B cell (primary cell): Measurements from ENCODE around the gene PYDC2. TPM values are rescaled to one million over a fixed set of nuclear protein-coding genes. Genes with fewer than 3 reads are reported as not detected.

ENCODE experiments used
- ATAC-seq: fragments of 200-7000 bp; cut with Tn5 transposase; one replicate; pipeline ENCODE4 v1.10.0; 2021; ENCODE audit warnings: low read depth, mild to moderate bottlenecking, moderate number of reproducible peaks, moderate library complexity
- CTCF ChIA-PET: fragments of 350-600 bp; sonication (Branson Sonifier 250); formaldehyde crosslinking; loops from one replicate; lab custom pipeline; 2021; ENCODE audit warnings: antibody characterized with exemption, inconsistent platforms; lab: Charles Lee
- POLR2A ChIA-PET: fragments of 350-600 bp; sonication (Branson Sonifier 250); formaldehyde crosslinking; loops from one replicate; lab custom pipeline; 2021; ENCODE audit warnings: antibody characterized with exemption; lab: Charles Lee
- DNase-seq: peaks from one replicate; pipeline ENCODE4 v3.0.0; 2013
- H2AFZ ChIP-seq: 2 replicates; pipeline ENCODE4 v1.6.1; 2012; ENCODE audit warnings: mild to moderate bottlenecking, low read depth, low read length; ENCODE audit not compliant: insufficient read depth, poor library complexity, severe bottlenecking
- H3K27ac ChIP-seq, 2 donors: 1 replicate in 1 of 2; 2 replicates in 1 of 2; pipeline ENCODE4 v1.5.1; 2012 to 2013; ENCODE audit warnings: low read length in 2 of 2, mild to moderate bottlenecking in 2 of 2, moderate library complexity in 1 of 2
- H3K27me3 ChIP-seq, 4 experiments: fragments of 200-600 bp in 1 of 4; sonication (generic) in 1 of 4; replicated peaks in 1 of 4; 1 replicate in 2 of 4; 2 replicates in 2 of 4; pipeline versions ENCODE4 v1.6.1 to v1.7.0; 2013 to 2016; ENCODE audit warnings: low read length in 3 of 4, mild to moderate bottlenecking in 2 of 4, mixed read lengths in 1 of 4, moderate library complexity in 1 of 4; ENCODE audit not compliant: insufficient read depth in 4 of 4, control insufficient read depth in 3 of 4; ENCODE audit errors: control extremely low read depth in 1 of 4
- H3K36me3 ChIP-seq, 2 experiments: replicated peaks in 1 of 2; 1 replicate in 1 of 2; 2 replicates in 1 of 2; pipeline versions ENCODE4 v1.6.1 to v1.7.1; 2013; ENCODE audit warnings: low read length in 1 of 2; ENCODE audit not compliant: insufficient read depth in 2 of 2, control insufficient read depth in 1 of 2; ENCODE audit errors: control extremely low read depth in 1 of 2, extremely low read depth in 1 of 2
- H3K4me1 ChIP-seq, 2 donors: fragments of 200-600 bp in 1 of 2; sonication (generic) in 1 of 2; 1 replicate in 1 of 2; 2 replicates in 1 of 2; pipeline versions ENCODE4 v1.5.1 to v1.6.1; 2013 to 2017; ENCODE audit warnings: low read length in 2 of 2; ENCODE audit not compliant: control insufficient read depth in 2 of 2, insufficient read depth in 2 of 2
- H3K4me2 ChIP-seq: replicated peaks from 2 replicates; pipeline ENCODE3; 2012; ENCODE audit warnings: mild to moderate bottlenecking, low read depth, low read length; ENCODE audit not compliant: poor library complexity, severe bottlenecking
- H3K4me3 ChIP-seq, 5 experiments: fragments of 200-600 bp in 1 of 5; sonication (generic) in 1 of 5; 1 replicate in 3 of 5; 2 replicates in 2 of 5; pipeline versions ENCODE4 v1.5.1 to v1.7.0; 2011 to 2016; ENCODE audit warnings: low read length in 4 of 5, mild to moderate bottlenecking in 4 of 5, low read depth in 2 of 5, control low read depth in 1 of 5, moderate library complexity in 1 of 5; ENCODE audit not compliant: insufficient read depth in 1 of 5; ENCODE audit errors: control extremely low read depth in 1 of 5, extremely low read depth in 1 of 5
- H3K79me2 ChIP-seq: fragments of 200-600 bp; sonication (generic); one replicate; pipeline ENCODE4 v1.6.0; 2016; ENCODE audit warnings: low read length; ENCODE audit not compliant: control insufficient read depth, insufficient read depth
- H3K9ac ChIP-seq: fragments of 200-600 bp; sonication (generic); 2 replicates; pipeline ENCODE4 v1.6.1; 2017; ENCODE audit warnings: mild to moderate bottlenecking, low read length, moderate library complexity
- H3K9me3 ChIP-seq, 3 donors: one replicate each; pipeline versions ENCODE4 v1.6.1 to v1.7.1; 2013; ENCODE audit warnings: low read length in 2 of 3; ENCODE audit not compliant: control insufficient read depth in 2 of 3, insufficient read depth in 1 of 3; ENCODE audit errors: control extremely low read depth in 1 of 3
- H4K20me1 ChIP-seq: 2 replicates; pipeline ENCODE4 v1.6.0; 2012; ENCODE audit warnings: mild to moderate bottlenecking, low read length; ENCODE audit not compliant: insufficient read depth, control insufficient read depth, poor library complexity, severe bottlenecking
- H3K27ac Mint-ChIP-seq: one replicate; pipeline ENCODE4 v1.8.0; 2021; ENCODE audit warnings: mixed read lengths
- H3K27me3 Mint-ChIP-seq: one replicate; pipeline ENCODE4 v1.8.0; 2021; ENCODE audit warnings: mixed read lengths
- H3K4me1 Mint-ChIP-seq: one replicate; pipeline ENCODE4 v1.8.0; 2021; ENCODE audit warnings: mixed read lengths
- H3K4me3 Mint-ChIP-seq: one replicate; pipeline ENCODE4 v1.8.0; 2021; ENCODE audit warnings: mixed read lengths
- H3K9me3 Mint-ChIP-seq: one replicate; pipeline ENCODE4 v1.8.0; 2022; ENCODE audit warnings: mixed read lengths; ENCODE audit not compliant: insufficient read depth
- EZH2 ChIP-seq: IDR thresholded peaks from 2 replicates; pipeline ENCODE4 v1.6.1; 2012; ENCODE audit warnings: borderline replicate concordance, low read depth, mild to moderate bottlenecking, moderate library complexity, low read length; ENCODE audit not compliant: insufficient read depth, poor library complexity, severe bottlenecking
- WGBS: methylation state at CpG from one replicate; pipeline ENCODE4 v1.1.5; 2013; ENCODE audit warnings: missing lambda C conversion rate; ENCODE audit not compliant: insufficient coverage; 5-methylcytosine and 5-hydroxymethylcytosine counted together
- intact Hi-C: fragments of 100-400 bp; cut with micrococcal nuclease; formaldehyde crosslinking; loops from one replicate; pipeline ENCODE4 v1.10.0; 2022
- polyA plus RNA-seq: library from polyadenylated mRNA; depleted of rRNA; stranded (reverse); fragments of >200 nt; gene quantifications from 2 replicates; pipeline ENCODE4 v1.2.3, GENCODE V29; 2012
- total RNA-seq, 2 donors: library from RNA; stranded (reverse); fragments of 120-200 nt in 1 of 2; gene quantifications; 1 replicate in 1 of 2; 2 replicates in 1 of 2; pipeline versions ENCODE4 v1.2.3 to v1.2.4, GENCODE V29; 2013 to 2022
- TF ChIP-seq, protein P1 (sequence below): fragments of 200-600 bp; IDR thresholded peaks from one replicate; pipeline ENCODE4 v1.8.0; 2022; ENCODE audit warnings: antibody characterized with exemption, mild to moderate bottlenecking

The PYDC2 gene
- total and polyA plus RNA-seq, 2 donors (not counting 1 experiment from before 2014, with no cell fraction given): not detected

DNA sequence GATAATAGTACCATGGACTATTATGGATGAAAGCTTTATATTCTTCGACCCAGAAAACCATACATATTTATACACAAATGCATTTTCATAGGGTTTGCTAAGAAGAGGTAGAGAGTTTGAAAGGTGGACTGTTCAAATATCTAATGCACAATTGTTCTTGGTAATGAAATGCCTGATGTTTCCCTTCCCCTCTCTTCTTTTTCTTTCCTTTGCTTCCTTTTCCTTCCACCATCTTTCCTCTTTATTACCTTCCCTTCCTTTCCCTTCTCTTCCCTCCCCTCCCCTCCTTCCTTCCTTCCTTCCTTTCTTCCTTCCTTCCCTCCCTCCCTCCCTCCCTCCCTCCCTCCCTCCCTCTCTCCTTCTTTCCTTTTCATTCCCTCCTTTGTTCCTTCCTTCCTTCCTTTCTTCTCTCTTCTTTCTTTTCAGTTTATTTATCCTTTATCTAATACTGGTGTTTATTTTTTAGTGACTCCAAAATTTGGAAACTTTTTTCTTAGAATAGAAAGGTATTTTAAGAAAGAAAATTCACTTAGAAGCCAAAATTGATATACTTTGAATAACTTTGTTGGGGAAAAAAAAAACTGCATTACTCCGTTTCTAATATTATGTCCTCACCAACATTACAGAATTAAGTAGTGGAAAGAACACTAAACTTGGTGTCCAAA lies 22.7 kb upstream of the PYDC2 start:
- Mint-ChIP-seq H3K27ac (no peak overlapping the region), H3K4me3 (no peak overlapping the region), H3K27me3 (peaks cover 23% of the 10 kb centered on the region), H3K9me3 (peaks cover 8% of the 10 kb centered on the region), H3K4me1 (peaks cover 5% of the 10 kb centered on the region)
- no peaks in the 10 kb centered on the region for H3K36me3 ChIP-seq
- no peak overlapping the region for H3K4me3 ChIP-seq
- H3K27ac ChIP-seq: no peak overlapping the region
- no peaks in the 10 kb centered on the region for H3K4me1 ChIP-seq
- CTCF ChIA-PET: no interaction called here
- ATAC-seq (no peak), DNase-seq (no peak)
- H3K79me2 ChIP-seq: no peaks in the 10 kb centered on the region
- no peak overlapping the region for H3K9ac ChIP-seq
- H4K20me1 ChIP-seq: no peaks in the 10 kb centered on the region
- H3K4me2 ChIP-seq: no peak overlapping the region
- POLR2A ChIA-PET: no interaction called here
- intact Hi-C loops: no loop called here
- H2AFZ ChIP-seq: no peak overlapping the region
- TF ChIP-seq EZH2: no peak
- TF ChIP-seq, protein P1, sequence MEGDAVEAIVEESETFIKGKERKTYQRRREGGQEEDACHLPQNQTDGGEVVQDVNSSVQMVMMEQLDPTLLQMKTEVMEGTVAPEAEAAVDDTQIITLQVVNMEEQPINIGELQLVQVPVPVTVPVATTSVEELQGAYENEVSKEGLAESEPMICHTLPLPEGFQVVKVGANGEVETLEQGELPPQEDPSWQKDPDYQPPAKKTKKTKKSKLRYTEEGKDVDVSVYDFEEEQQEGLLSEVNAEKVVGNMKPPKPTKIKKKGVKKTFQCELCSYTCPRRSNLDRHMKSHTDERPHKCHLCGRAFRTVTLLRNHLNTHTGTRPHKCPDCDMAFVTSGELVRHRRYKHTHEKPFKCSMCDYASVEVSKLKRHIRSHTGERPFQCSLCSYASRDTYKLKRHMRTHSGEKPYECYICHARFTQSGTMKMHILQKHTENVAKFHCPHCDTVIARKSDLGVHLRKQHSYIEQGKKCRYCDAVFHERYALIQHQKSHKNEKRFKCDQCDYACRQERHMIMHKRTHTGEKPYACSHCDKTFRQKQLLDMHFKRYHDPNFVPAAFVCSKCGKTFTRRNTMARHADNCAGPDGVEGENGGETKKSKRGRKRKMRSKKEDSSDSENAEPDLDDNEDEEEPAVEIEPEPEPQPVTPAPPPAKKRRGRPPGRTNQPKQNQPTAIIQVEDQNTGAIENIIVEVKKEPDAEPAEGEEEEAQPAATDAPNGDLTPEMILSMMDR: no peak
- WGBS: no CpG with 5 or more reads among the region's 2 CpGs
- H3K9me3 ChIP-seq: peaks cover 0 to 4% (median 0%) of the 10 kb centered on the region in 3 donors
- peaks cover 0 to 2% (median 0%) of the 10 kb centered on the region in 4 experiments for H3K27me3 ChIP-seq

DNA sequence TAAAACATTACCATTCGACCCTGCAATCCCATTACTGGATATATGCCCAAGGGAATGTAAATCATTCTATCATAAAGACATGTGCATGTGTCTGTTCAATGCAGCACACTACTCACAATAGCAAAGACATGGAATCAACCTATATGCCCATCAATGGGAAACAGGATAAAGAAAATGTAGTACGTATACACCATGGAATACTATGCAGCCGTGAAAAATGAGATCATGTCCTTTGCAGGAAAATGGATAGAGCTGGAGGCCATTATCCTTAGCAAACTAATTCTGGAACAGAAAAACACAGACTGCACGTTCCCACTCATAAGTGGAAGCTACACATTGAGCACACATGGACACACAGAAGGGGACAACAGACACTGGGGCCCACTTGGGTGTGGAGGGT lies 20.4 kb upstream of the PYDC2 start:
- Histone ChIP-seq H3K36me3 (no peaks in the 10 kb centered on the region), H2AFZ (no peak overlapping the region), H3K79me2 (no peaks in the 10 kb centered on the region), H3K4me2 (no peak overlapping the region), H3K4me1 (no peaks in the 10 kb centered on the region), H3K9ac (no peak overlapping the region), H4K20me1 (no peaks in the 10 kb centered on the region), H3K27me3 (peaks cover 0 to 2% (median 0%) of the 10 kb centered on the region in 4 experiments), H3K27ac (no peak overlapping the region), H3K9me3 (peaks cover 0 to 4% (median 0%) of the 10 kb centered on the region in 3 donors), H3K4me3 (no peak overlapping the region)
- TF ChIP-seq, protein P1: no peak
- TF ChIP-seq EZH2: no peak
- WGBS: 100% methylated on average over 2 of the region's 4 CpGs
- DNase-seq (no peak), ATAC-seq (no peak)
- Mint-ChIP-seq H3K9me3 (peaks cover 8% of the 10 kb centered on the region), H3K27me3 (peaks cover 23% of the 10 kb centered on the region), H3K4me1 (peaks cover 5% of the 10 kb centered on the region), H3K4me3 (no peak overlapping the region), H3K27ac (no peak overlapping the region)
- intact Hi-C loops: no loop called here
- POLR2A ChIA-PET: no interaction called here
- CTCF ChIA-PET: no interaction called here
